LHCN-M2 (cell line): Measurements from ENCODE around the gene SLC19A1. TPM values are rescaled to one million over a fixed set of nuclear protein-coding genes. Genes with fewer than 3 reads are reported as not detected.

ENCODE experiments used
- DNase-seq: peaks from one replicate; pipeline ENCODE4 v3.0.0-alpha.2; 2012; ENCODE audit warnings: low read depth
- total RNA-seq: library from RNA; depleted of rRNA; stranded (reverse); fragments of >200 nt; gene quantifications from 2 replicates; pipeline ENCODE4 v1.2.3, GENCODE V29; 2014

SLC19A1 gene
- total RNA-seq, 1 experiment from 2014 or later, result 21.8 TPM

- DNase-seq, result no peak
These were observed 48.7 kb downstream of the SLC19A1 start for GRCh38 chr21:45493401-45494001.

DNA sequence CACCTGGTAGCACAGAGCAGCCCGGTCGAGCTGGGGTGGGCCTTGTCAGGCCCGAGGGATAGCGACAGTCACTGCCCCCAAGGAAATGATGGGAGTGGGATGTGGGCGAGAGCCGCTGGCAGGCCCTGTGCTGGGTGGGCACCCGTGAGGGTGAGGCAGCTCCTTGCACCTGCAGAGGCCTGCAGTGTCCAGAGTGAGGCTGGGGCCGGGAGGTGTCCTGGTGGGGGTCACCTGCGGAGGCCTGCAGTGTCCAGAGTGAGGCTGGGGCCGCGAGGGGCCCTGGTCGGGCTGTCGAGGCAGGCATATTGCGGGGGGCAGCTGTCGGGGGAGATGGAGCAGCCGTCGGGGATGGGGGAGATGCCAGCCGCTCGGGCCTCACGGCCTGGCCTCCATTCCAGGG is 49.5 kb downstream of the SLC19A1 start:
- DNase-seq, result no peak

DNA sequence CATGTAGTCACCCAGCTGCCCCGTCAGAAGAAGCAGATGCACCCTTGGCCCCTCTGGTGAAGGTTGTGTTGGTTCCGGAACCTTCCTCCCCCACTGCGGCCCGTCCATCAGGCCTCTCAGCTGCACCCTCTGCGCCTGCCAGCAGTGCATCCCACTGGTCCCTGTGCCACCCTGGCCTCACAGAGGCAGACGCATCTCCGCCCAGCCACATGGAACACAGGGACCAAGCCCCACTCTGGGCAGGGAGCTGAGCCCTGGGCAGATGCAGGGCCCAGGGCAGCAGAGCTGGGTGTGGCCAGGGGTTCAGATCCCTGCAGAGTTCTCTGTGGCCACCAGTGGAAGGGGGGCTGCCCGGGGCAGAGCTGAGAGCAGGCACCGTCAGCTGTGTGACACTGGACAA is 50.6 kb downstream of the SLC19A1 start:
- no peak for DNase-seq

- no peak for DNase-seq
These were observed 51.2 kb downstream of the SLC19A1 start for GRCh38 chr21:45491056-45491455.

- DNase-seq, result no peak
These were observed 52.0 kb downstream of the SLC19A1 start for GRCh38 chr21:45490049-45490731.

GRCh38 chr21:45489722-45489982 is 52.6 kb downstream of the SLC19A1 start:
- DNase-seq, result no peak

DNA sequence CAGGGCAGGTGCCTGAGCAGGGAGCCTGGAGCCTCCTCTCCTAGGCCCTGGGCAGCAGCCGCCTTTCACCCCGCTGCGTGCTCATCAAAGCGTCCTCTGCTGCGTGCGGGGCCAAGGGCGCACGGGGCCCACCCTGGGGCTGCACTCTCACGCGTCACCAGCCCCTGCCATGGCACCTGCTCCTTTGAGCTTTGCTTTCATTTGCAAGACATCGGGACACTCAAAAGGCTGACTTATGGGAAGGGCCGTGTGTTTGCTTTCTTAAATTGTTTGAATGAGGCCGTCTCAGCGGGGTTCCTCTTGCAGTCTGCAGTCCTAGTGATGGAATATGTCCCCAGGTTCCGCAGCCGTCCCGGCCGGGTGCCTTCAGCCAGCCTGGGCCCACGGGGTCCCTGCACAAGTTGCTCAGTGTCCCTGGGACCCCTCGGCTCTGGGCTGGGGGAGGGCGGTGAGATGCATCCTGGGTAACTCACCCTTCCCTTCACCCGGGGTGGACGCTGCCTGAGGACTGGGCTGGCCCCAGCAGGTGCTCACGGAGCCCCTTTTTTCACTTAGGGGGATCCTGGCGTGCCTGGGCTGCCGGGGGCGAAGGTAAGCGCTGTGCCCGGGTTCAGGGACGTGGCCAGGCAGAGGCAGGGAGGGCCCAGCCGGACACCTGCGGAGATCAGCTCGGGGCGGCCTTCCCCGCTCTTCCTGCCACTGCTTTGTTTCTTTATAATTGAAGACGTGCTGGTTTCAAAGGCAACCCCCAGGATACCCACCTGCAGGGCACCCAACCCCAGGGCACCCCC is 53.1 kb downstream of the SLC19A1 start:
- no peak for DNase-seq

DNA sequence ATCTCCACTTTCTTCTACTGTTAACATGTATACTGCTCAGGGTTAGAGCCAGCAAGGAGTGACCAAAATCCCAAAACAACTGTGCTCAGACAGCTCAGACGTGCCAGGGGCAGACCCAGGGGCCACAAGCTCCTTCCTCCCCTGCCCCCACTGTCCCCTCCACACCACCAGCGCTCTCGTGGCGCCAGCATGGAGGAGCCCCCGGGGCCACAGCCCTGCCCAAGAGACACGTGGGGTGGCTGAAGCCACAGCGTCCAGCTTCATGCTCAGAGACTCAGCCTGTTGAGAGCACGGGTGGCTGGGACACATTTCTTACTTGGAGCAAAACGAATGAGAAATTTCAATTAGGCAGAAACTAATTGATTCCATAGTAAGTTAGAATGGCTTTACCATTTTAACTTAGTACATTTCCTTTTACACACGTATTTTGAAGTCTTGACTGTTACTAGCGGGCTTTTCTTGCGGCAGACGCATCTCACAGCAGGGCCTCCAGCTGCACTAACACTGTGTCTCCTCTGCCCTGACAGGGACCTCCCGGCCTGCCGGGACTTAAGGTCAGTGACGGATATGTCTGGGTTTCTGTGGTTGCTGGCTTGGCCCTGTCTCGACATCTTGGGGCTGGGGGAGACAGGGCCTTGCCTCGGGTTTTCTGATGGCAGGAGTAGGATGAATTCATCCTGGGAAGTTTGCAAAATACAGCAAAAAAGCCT is 54.2 kb downstream of the SLC19A1 start:
- no peak for DNase-seq

- no peak for DNase-seq
These were observed 55.0 kb downstream of the SLC19A1 start for GRCh38 chr21:45487161-45487806.

GRCh38 chr21:45486443-45487160 is 55.6 kb downstream of the SLC19A1 start:
- DNase-seq, result no peak

DNA sequence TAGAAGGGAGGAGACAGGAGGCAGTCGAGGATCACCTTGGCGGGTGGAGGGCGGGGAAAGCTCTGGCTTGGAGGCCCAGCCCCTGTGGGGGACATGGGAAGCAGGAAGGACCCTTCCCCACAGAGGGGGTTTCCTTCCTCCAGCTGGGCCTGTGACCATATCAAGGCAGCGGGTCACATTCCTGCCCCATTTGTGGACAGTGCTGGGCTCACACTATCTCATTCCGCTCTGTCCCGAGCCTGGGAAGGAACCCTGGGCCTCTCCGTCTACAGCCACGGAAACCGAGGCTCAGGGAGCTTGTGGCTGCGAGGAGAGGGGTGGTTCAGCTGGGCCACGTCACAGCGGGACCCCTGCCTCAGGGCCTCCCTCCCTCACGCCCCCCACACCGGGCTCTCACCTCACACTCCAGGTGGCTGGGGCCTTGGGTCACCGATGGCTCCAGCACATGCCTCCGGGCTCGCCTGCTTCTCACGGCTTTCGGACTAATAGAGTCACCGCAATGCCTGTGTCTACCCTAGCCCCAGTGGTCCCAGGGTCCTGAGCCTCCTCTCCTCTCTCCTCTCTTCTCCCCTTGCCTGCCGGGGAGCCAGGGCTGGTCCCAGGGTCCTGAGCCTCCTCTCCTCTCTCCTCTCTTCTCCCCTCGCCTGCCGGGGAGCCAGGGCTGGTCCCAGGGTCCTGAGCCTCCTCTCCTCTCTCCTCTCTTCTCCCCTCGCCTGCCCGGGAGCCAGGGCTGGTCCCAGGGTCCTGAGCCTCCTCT is 56.4 kb downstream of the SLC19A1 start:
- DNase-seq, result no peak

- no peak for DNase-seq
These were observed 57.9 kb downstream of the SLC19A1 start for GRCh38 chr21:45484318-45484717.

DNA sequence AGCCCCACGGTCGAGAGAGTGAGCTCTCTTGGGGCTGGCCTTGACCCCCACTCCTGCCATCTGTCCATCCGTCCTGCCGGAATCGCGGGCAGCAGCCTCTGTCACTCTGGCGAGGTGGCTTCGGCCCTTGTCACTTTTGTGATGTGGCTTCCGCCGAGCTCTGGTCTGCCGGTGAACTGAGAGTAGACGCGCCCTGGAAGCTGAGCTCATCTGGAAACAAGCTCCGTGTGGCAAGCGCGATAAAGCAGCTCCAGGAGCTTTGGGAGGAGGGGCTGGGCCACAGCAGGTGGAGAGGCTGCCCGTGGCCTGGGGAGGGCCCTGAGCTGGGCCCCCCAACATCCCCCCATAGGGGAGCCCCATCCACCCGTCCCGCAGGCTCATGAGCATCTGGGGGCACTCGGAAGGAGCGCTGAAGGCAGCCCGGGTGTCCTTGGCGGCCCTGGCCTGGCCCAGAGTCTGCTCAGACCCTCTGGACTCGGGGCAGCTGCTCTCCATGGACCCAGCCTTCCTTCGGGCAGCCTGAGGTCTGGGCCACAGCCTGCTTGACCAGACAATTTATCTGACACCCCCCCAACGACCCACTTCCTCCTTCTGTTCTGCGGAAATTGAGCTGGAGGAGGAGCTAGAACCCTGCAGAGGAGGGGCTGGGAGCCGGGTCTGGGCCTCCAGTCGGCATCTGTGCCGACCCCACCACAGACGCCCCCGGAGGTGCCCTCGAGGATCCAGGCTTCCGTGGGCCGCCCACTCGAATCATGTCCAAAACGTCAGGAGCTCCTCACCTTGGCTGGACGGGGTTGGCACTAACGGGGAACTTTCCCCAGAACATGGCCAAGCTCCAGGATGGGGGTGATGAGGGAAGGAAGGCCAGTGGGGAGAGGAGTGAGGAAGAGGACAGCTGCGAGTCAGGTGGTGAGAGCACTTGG is 59.1 kb downstream of the SLC19A1 start:
- DNase-seq, result no peak

GRCh38 chr21:45481977-45482898 is 60.0 kb downstream of the SLC19A1 start:
- no peak for DNase-seq

GRCh38 chr21:45481566-45481965 is 60.7 kb downstream of the SLC19A1 start:
- DNase-seq, result no peak

DNA sequence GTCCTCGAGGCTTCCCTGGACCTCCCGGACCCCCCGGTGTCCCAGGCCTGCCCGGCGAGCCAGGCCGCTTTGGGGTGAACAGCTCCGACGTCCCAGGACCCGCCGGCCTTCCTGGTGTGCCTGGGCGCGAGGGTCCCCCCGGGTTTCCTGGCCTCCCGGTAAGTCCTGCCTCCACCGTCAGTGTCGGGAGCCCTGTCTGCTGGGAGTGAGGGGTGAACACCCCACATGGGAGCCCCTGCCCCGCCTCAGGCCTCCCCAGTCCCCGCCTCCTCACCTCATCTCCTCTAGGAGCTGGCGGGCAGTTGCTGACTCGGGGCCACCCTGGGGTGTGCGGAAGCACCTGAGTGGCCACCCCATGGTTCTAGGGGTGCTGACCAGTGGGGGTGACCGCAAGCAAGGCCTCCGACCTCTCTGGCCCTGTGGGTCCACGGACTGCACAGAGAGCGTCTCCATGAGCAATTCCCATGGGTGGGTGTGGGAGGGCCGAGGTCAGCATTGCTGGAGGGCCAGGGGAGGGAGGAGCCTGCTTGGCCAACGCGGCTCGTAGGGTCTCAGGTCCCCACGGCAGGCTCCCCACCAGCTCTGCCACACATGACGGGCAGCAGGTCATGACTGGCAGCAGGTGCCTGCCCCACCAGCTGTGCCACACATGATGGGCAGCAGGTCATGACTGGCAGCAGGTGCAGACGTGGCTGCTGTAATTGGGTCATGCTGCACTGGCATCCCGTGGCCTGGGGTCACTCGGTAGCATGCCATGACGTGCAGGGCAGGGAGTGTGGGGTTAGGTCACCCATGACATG is 61.3 kb downstream of the SLC19A1 start:
- DNase-seq, result no peak
